Gastrocnemius medialis (tissue), 4 donors: ENCODE results near the gene RNF223. TPM values are rescaled to one million over a fixed set of nuclear protein-coding genes. Genes with fewer than 3 reads are reported as not detected.
"Not testable (repeated sequence)": the region's sequence is repeated elsewhere in the genome, so short reads cannot be mapped to it uniquely, and the experiment has no call there.

Experiments
- ATAC-seq, 2 donors: fragments of 150-250 bp; one replicate each; pipeline ENCODE4 v1.9.1; 2016
- DNase-seq, 2 donors: peaks; one replicate each; pipeline ENCODE4 v3.0.0-alpha.2; 2019
- H3K27ac ChIP-seq, 4 donors: fragments of 200-600 bp; sonication (generic); 1 replicate in 1 of 4; 2 replicates in 3 of 4; pipeline ENCODE4 v1.5.1; 2016 to 2018; ENCODE audit warnings: mild to moderate bottlenecking in 2 of 4, moderate library complexity in 1 of 4
- H3K27me3 ChIP-seq, 3 donors: fragments of 200-600 bp; sonication (generic) in 2 of 3; 1 replicate in 1 of 3; 2 replicates in 2 of 3; pipeline versions ENCODE4 v1.5.1 to v1.6.0; 2016 to 2019; ENCODE audit warnings: mild to moderate bottlenecking in 1 of 3, moderate library complexity in 1 of 3
- H3K36me3 ChIP-seq, 2 donors: fragments of 200-600 bp; sonication (generic) in 1 of 2; one replicate each; pipeline ENCODE4 v1.5.1; 2017 to 2018
- H3K4me1 ChIP-seq, 2 donors: fragments of 200-600 bp; sonication (generic) in 1 of 2; one replicate each; pipeline ENCODE4 v1.5.1; 2016 to 2017; ENCODE audit warnings: mild to moderate bottlenecking in 2 of 2
- H3K4me3 ChIP-seq, 4 donors: fragments of 200-600 bp; sonication (generic) in 3 of 4; 1 replicate in 1 of 4; 2 replicates in 3 of 4; pipeline ENCODE4 v1.5.1; 2016 to 2019; ENCODE audit warnings: mild to moderate bottlenecking in 2 of 4
- H3K9me3 ChIP-seq, 3 donors: fragments of 200-600 bp; sonication (generic) in 2 of 3; 1 replicate in 1 of 3; 2 replicates in 2 of 3; pipeline ENCODE4 v1.5.1; 2016 to 2019
- CTCF ChIP-seq, 5 experiments: fragments of 450-650 bp in 3 of 5; fragments of 200-600 bp in 2 of 5; sonication (generic) in 2 of 5; IDR thresholded peaks in 4 of 5; conservative IDR thresholded peaks in 1 of 5; 1 replicate in 4 of 5; 2 replicates in 1 of 5; pipeline ENCODE4 v1.5.1; 2016 to 2019; ENCODE audit warnings: antibody characterized with exemption in 5 of 5, mild to moderate bottlenecking in 3 of 5, moderate library complexity in 3 of 5
- POLR2A ChIP-seq, 2 donors: fragments of 450-650 bp; IDR thresholded peaks; one replicate each; pipeline ENCODE4 v1.6.1; 2017; ENCODE audit warnings: antibody characterized with exemption in 2 of 2, mild to moderate bottlenecking in 2 of 2, moderate library complexity in 2 of 2
- in situ Hi-C, 4 donors: fragments of 200-750 bp; cut with MboI; loops; one replicate each; pipeline versions ENCODE4 v1.15.0 to v1.8.0; 2017; ENCODE audit warnings: low sequenced_read_pairs in 4 of 4
- intact Hi-C: fragments of 100-400 bp; cut with DNase I; formaldehyde crosslinking; loops from one replicate; pipeline ENCODE4 v1.15.1; 2023; ENCODE audit warnings: low total_unique reads
- total RNA-seq, 4 donors: library from RNA; depleted of rRNA; stranded (reverse); fragments of >200 nt; gene quantifications; one replicate each; pipeline versions ENCODE4 v1.1.0 to v1.2.3, GENCODE V29; 2016

RNF223 gene
- total RNA-seq, 4 donors from 2014 or later: not detected

GRCh38 chr1:1032424-1032823, 41.7 kb downstream of the RNF223 start:
- Histone ChIP-seq H3K36me3 (no peaks in the 10 kb centered on the region), H3K4me3 (peak overlapping the region; percentile 15 to 48 (median 43)), H3K4me1 (peaks cover 5 to 19% of the 10 kb centered on the region in 2 donors), H3K9me3 (no peaks in the 10 kb centered on the region), H3K27ac (no peak overlapping the region), H3K27me3 (peaks cover 9 to 35% (median 34%) of the 10 kb centered on the region in 3 donors)
- DNase-seq (no peak), ATAC-seq (no peak)
- in situ Hi-C loops: no loop called here
- intact Hi-C loops: loop anchor here (5.0 to 10.0 kb wide), 2 partner anchors 82 to 260 kb away; partner anchors contain the start of gene C1orf159
- TF ChIP-seq POLR2A (IDR thresholded peaks at IDR 0.05) (no peak), CTCF (IDR thresholded peaks at IDR 0.05 in 4 of 5, conservative IDR thresholded peaks at IDR 0.05 in 1 of 5) (no peak)

GRCh38 chr1:1031659-1032235, 42.4 kb downstream of the RNF223 start:
- ATAC-seq: no peak
- in situ Hi-C loops (no loop called here), intact Hi-C loops (loop anchor here (5.0 to 10.0 kb wide), 2 partner anchors 83 to 261 kb away; partner anchors contain the start of gene C1orf159)
- peaks cover 5 to 19% of the 10 kb centered on the region in 2 donors for H3K4me1 ChIP-seq
- no peaks in the 10 kb centered on the region for H3K36me3 ChIP-seq
- no peak for DNase-seq
- peaks cover 9 to 32% (median 30%) of the 10 kb centered on the region in 3 donors for H3K27me3 ChIP-seq
- TF ChIP-seq POLR2A (IDR thresholded peaks at IDR 0.05) (no peak), CTCF (IDR thresholded peaks at IDR 0.05 in 4 of 5, conservative IDR thresholded peaks at IDR 0.05 in 1 of 5) (no peak)
- no peak overlapping the region for H3K4me3 ChIP-seq
- H3K9me3 ChIP-seq: no peaks in the 10 kb centered on the region
- no peak overlapping the region for H3K27ac ChIP-seq

- H3K4me1 ChIP-seq: peaks cover 5 to 19% of the 10 kb centered on the region in 2 donors
- in situ Hi-C loops, H3K4me3 ChIP-seq, ATAC-seq, H3K36me3 ChIP-seq, H3K9me3 ChIP-seq, H3K27ac ChIP-seq, DNase-seq: not testable (repeated sequence)
- intact Hi-C loops: loop anchor here (5.0 to 10.0 kb wide), 2 partner anchors 84 to 261 kb away; partner anchors contain the start of gene C1orf159
- peaks cover 9 to 29% (median 25%) of the 10 kb centered on the region in 3 donors for H3K27me3 ChIP-seq
Measured at GRCh38 chr1:1030867-1031658, 43.0 kb downstream of the RNF223 start.

- Histone ChIP-seq H3K36me3 (no peaks in the 10 kb centered on the region), H3K27ac (no peak overlapping the region), H3K4me3 (no peak overlapping the region), H3K4me1 (peaks cover 0 to 4% of the 10 kb centered on the region in 2 donors), H3K27me3 (peaks cover 0 to 6% (median 0%) of the 10 kb centered on the region in 3 donors), H3K9me3 (no peaks in the 10 kb centered on the region)
- in situ Hi-C loops: no loop called here
- ATAC-seq: no peak
- no peak for DNase-seq
- TF ChIP-seq CTCF (IDR thresholded peaks at IDR 0.05 in 4 of 5, conservative IDR thresholded peaks at IDR 0.05 in 1 of 5) (no peak), POLR2A (IDR thresholded peaks at IDR 0.05) (no peak)
- intact Hi-C loops: no loop called here
Measured at GRCh38 chr1:1027791-1028190, 46.3 kb downstream of the RNF223 start.
